ENCODE data around the gene DCC. TPM values are rescaled to one million over a fixed set of nuclear protein-coding genes. Genes with fewer than 3 reads are reported as not detected.
A peak's percentile ranks its signal among the peaks of the same experiment; 100 is the strongest.

Gene DCC
- total and polyA plus RNA-seq, 2 donors (not counting 1 experiment from before 2014, with no cell fraction given), result 0.14 TPM; not detected in 1

GRCh38 chr18:53408271-53408670, 1068.3 kb downstream of the DCC start:
- H4K20me1 ChIP-seq (ENCODE audit: control insufficient read depth, extremely low read depth, insufficient read depth, low read length), result no peaks in the 10 kb centered on the region
- DNase-seq (ENCODE audit: low read depth in 2 of 2), result no peak
- no peaks in the 10 kb centered on the region for H3K9me3 ChIP-seq (ENCODE audit: control insufficient read depth, insufficient read depth, low read depth, low read length)
- no peaks in the 10 kb centered on the region for H3K27me3 ChIP-seq (ENCODE audit: control insufficient read depth, insufficient read depth, low read length)
- TF ChIP-seq CTCF (conservative IDR thresholded peaks at IDR 0.05 in 1 of 2, IDR thresholded peaks at IDR 0.05 in 1 of 2; ENCODE audit: low read depth in 1 of 2, low read length in 2 of 2) (no peak), EZH2 (IDR thresholded peaks at IDR 0.05; ENCODE audit: low read length, missing control alignments) (no peak)
- H3K9ac ChIP-seq (ENCODE audit: insufficient read depth, low read length), result no peak overlapping the region
- no peak overlapping the region for H3K4me2 ChIP-seq (ENCODE audit: extremely low read depth, insufficient read depth, low read length)
- H3K36me3 ChIP-seq (ENCODE audit: control insufficient read depth, insufficient read depth, low read length), result no peaks in the 10 kb centered on the region
- no peak overlapping the region for H3K27ac ChIP-seq (ENCODE audit: insufficient read depth, low read length)
- H2AFZ ChIP-seq (ENCODE audit: low read length), result no peak overlapping the region
- H3K79me2 ChIP-seq (ENCODE audit: control insufficient read depth, insufficient read depth, low read length), result no peaks in the 10 kb centered on the region
- H3K4me3 ChIP-seq (replicated peaks in 1 of 4; ENCODE audit: control extremely low read depth in 1 of 4, insufficient read depth in 1 of 4, low read depth in 3 of 4, low read length in 4 of 4), result no peak overlapping the region
- no peaks in the 10 kb centered on the region for H3K4me1 ChIP-seq (ENCODE audit: control insufficient read depth, extremely low read depth, insufficient read depth, low read length)

GRCh38 chr18:53411511-53411910, 1071.5 kb downstream of the DCC start:
- TF ChIP-seq CTCF (conservative IDR thresholded peaks at IDR 0.05 in 1 of 2, IDR thresholded peaks at IDR 0.05 in 1 of 2; ENCODE audit: low read depth in 1 of 2, low read length in 2 of 2), result no peak
- no peak for TF ChIP-seq EZH2 (IDR thresholded peaks at IDR 0.05; ENCODE audit: low read length, missing control alignments)
- Histone ChIP-seq H3K36me3 (ENCODE audit: control insufficient read depth, insufficient read depth, low read length) (no peaks in the 10 kb centered on the region), H3K27me3 (ENCODE audit: control insufficient read depth, insufficient read depth, low read length) (no peaks in the 10 kb centered on the region), H3K79me2 (ENCODE audit: control insufficient read depth, insufficient read depth, low read length) (no peaks in the 10 kb centered on the region), H3K4me1 (ENCODE audit: control insufficient read depth, extremely low read depth, insufficient read depth, low read length) (no peaks in the 10 kb centered on the region), H3K9ac (ENCODE audit: insufficient read depth, low read length) (no peak overlapping the region), H4K20me1 (ENCODE audit: control insufficient read depth, extremely low read depth, insufficient read depth, low read length) (no peaks in the 10 kb centered on the region), H3K9me3 (ENCODE audit: control insufficient read depth, insufficient read depth, low read depth, low read length) (no peaks in the 10 kb centered on the region), H3K4me2 (ENCODE audit: extremely low read depth, insufficient read depth, low read length) (no peak overlapping the region), H2AFZ (ENCODE audit: low read length) (no peak overlapping the region), H3K4me3 (replicated peaks in 1 of 4; ENCODE audit: control extremely low read depth in 1 of 4, insufficient read depth in 1 of 4, low read depth in 3 of 4, low read length in 4 of 4) (no peak overlapping the region), H3K27ac (ENCODE audit: insufficient read depth, low read length) (no peak overlapping the region)
- no peak for DNase-seq (ENCODE audit: low read depth in 2 of 2)

DNA sequence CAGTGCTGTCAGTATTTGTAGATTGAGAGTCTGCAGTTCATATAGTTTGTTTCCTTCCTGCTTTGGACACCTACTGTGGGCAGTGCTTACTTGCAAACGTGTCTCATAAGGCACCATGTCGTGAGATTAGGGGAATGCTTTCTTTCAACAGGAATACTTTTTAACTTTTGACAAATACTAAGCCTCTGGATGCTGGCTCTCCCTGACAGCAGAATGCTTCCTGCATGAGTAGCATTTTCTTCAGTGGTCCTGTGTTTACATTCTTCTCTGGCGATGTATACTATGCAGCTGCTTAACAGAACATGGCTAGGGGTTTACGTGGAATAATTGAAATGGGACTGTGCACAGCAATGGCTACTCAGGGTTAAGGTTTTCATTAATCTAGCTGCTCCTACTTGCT, 1077.0 kb downstream of the DCC start:
- Histone ChIP-seq H3K27me3 (ENCODE audit: control insufficient read depth, insufficient read depth, low read length) (no peaks in the 10 kb centered on the region), H3K36me3 (ENCODE audit: control insufficient read depth, insufficient read depth, low read length) (no peaks in the 10 kb centered on the region), H3K4me1 (ENCODE audit: control insufficient read depth, extremely low read depth, insufficient read depth, low read length) (no peaks in the 10 kb centered on the region), H3K4me2 (ENCODE audit: extremely low read depth, insufficient read depth, low read length) (no peak overlapping the region), H3K4me3 (replicated peaks in 1 of 4; ENCODE audit: control extremely low read depth in 1 of 4, insufficient read depth in 1 of 4, low read depth in 3 of 4, low read length in 4 of 4) (no peak overlapping the region), H2AFZ (ENCODE audit: low read length) (no peak overlapping the region), H3K27ac (ENCODE audit: insufficient read depth, low read length) (no peak overlapping the region), H3K79me2 (ENCODE audit: control insufficient read depth, insufficient read depth, low read length) (no peaks in the 10 kb centered on the region), H3K9ac (ENCODE audit: insufficient read depth, low read length) (no peak overlapping the region), H3K9me3 (ENCODE audit: control insufficient read depth, insufficient read depth, low read depth, low read length) (no peaks in the 10 kb centered on the region), H4K20me1 (ENCODE audit: control insufficient read depth, extremely low read depth, insufficient read depth, low read length) (no peaks in the 10 kb centered on the region)
- TF ChIP-seq EZH2 (IDR thresholded peaks at IDR 0.05; ENCODE audit: low read length, missing control alignments) (no peak), CTCF (conservative IDR thresholded peaks at IDR 0.05 in 1 of 2, IDR thresholded peaks at IDR 0.05 in 1 of 2; ENCODE audit: low read depth in 1 of 2, low read length in 2 of 2) (no peak)
- DNase-seq (ENCODE audit: low read depth in 2 of 2), result peak in 1 of 2 donors; percentile 1

All from fibroblast of lung (primary cell).